BJ (cell line): Measurements from ENCODE around the gene CASP9. TPM values are rescaled to one million over a fixed set of nuclear protein-coding genes. Genes with fewer than 3 reads are reported as not detected.

Experiments used
- CTCF ChIA-PET: fragments of 350-600 bp; formaldehyde crosslinking; extraction: SDS; loops from one replicate; lab custom pipeline; 2021; ENCODE audit warnings: antibody characterized with exemption, inconsistent platforms; lab: Yijun Ruan, JAX
- POLR2A ChIA-PET: fragments of 300-600 bp; sonication (Branson Sonifier 250); formaldehyde crosslinking; extraction: SDS; loops from one replicate; lab custom pipeline; 2021; ENCODE audit warnings: antibody characterized with exemption; lab: Charles Lee
- DNase-seq: peaks from one replicate; pipeline ENCODE4 v3.0.0-alpha.2; 2011; ENCODE audit warnings: low read depth
- H3K27me3 ChIP-seq: 2 replicates; pipeline ENCODE4 v1.6.0; 2011; ENCODE audit warnings: low read length; ENCODE audit not compliant: control insufficient read depth, insufficient read depth
- H3K36me3 ChIP-seq: 2 replicates; pipeline ENCODE4 v1.5.1; 2011; ENCODE audit warnings: low read length; ENCODE audit not compliant: control insufficient read depth, insufficient read depth
- H3K4me3 ChIP-seq: 2 replicates; pipeline ENCODE4 v1.5.1; 2011; ENCODE audit warnings: low read depth, mild to moderate bottlenecking, control low read depth, low read length
- polyA minus RNA-seq: library from RNA; depleted of rRNA, polyadenylated mRNA; stranded (reverse); fragments of >200 nt; gene quantifications from 2 replicates; pipeline ENCODE4 v1.2.3, GENCODE V29; 2011; rRNA and poly(A)+ RNA removed
- polyA plus RNA-seq: library from polyadenylated mRNA; depleted of rRNA; stranded (reverse); fragments of >200 nt; gene quantifications from 2 replicates; pipeline ENCODE4 v1.2.3, GENCODE V29; 2011; rRNA removed
- TF ChIP-seq, protein P1 (sequence below): IDR thresholded peaks from 2 replicates; pipeline ENCODE4 v1.5.1; 2011; ENCODE audit warnings: low read depth, mild to moderate bottlenecking, control low read depth, inconsistent platforms, low read length, moderate library complexity; ENCODE audit not compliant: insufficient read depth

CASP9 gene
- polyA plus RNA-seq (14.0 and 20.8 TPM in 2 replicates), polyA minus RNA-seq (4.4 and 11.7 TPM in 2 replicates)

GRCh38 chr1:15524021-15524282, at the start of gene CASP9:
TSS of gene CASP9 (minus strand) at chr1:15524215. CDS start at chr1:15524200, 15 bp downstream.
- Histone ChIP-seq H3K36me3 (no peaks in the 10 kb centered on the region), H3K27me3 (no peaks in the 10 kb centered on the region), H3K4me3 (peak within 1 kb of the TSS; percentile 82)
- ChIA-PET CTCF (interaction anchor here (0.7 kb wide), 1 partner anchor 425 kb away, joined by 3 read pairs; no protein-coding TSS in a partner anchor), POLR2A (interaction anchor here (0.9 kb wide), 1 partner anchor 241 kb away, joined by 19 read pairs; no protein-coding TSS in a partner anchor)
- TF ChIP-seq, protein P1, sequence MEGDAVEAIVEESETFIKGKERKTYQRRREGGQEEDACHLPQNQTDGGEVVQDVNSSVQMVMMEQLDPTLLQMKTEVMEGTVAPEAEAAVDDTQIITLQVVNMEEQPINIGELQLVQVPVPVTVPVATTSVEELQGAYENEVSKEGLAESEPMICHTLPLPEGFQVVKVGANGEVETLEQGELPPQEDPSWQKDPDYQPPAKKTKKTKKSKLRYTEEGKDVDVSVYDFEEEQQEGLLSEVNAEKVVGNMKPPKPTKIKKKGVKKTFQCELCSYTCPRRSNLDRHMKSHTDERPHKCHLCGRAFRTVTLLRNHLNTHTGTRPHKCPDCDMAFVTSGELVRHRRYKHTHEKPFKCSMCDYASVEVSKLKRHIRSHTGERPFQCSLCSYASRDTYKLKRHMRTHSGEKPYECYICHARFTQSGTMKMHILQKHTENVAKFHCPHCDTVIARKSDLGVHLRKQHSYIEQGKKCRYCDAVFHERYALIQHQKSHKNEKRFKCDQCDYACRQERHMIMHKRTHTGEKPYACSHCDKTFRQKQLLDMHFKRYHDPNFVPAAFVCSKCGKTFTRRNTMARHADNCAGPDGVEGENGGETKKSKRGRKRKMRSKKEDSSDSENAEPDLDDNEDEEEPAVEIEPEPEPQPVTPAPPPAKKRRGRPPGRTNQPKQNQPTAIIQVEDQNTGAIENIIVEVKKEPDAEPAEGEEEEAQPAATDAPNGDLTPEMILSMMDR, result no peak
- no peak for DNase-seq

DNA sequence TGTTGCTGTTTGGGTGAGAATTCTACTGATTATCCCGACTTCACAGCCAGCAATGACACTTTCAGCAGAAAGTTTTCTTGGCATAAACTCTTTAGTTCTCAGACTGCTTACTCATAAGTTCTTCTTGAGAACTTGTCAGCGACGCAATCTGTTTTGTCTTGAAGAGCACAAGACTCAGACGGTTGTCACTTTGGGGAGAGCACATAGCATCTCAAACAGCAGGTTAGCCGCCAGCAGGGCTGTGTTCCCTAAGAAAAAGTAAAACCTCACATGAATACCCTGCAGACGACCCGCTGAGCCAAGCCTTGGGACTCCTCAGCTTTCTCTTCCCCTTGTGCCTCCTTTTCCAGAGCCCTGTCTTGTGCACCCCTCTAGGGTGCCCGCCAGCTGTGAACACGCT, 49.5 kb upstream of the CASP9 start:
- no peak for DNase-seq
- POLR2A ChIA-PET, result no interaction called here
- CTCF ChIA-PET, result interaction anchor here (0.6 to 1.6 kb wide), 2 partner anchors 8 to 10 kb away, joined by 3 to 4 read pairs; no protein-coding TSS in a partner anchor

GRCh38 chr1:15571266-15571665, 47.3 kb upstream of the CASP9 start:
- Histone ChIP-seq H3K27me3 (no peaks in the 10 kb centered on the region), H3K36me3 (peaks cover 7% of the 10 kb centered on the region), H3K4me3 (no peak overlapping the region)
- ChIA-PET CTCF (interaction anchor here (1.2 kb wide), 1 partner anchor 20 kb away, joined by 3 read pairs; no protein-coding TSS in a partner anchor), POLR2A (no interaction called here)
- TF ChIP-seq, protein P1, result no peak
- no peak for DNase-seq

More for the DNA sequence above, 49.5 kb upstream of the CASP9 start:
- TF ChIP-seq, protein P1, result no peak
- H3K36me3 ChIP-seq, result peaks cover 1% of the 10 kb centered on the region
- H3K4me3 ChIP-seq, result no peak overlapping the region
- H3K27me3 ChIP-seq, result no peaks in the 10 kb centered on the region

DNA sequence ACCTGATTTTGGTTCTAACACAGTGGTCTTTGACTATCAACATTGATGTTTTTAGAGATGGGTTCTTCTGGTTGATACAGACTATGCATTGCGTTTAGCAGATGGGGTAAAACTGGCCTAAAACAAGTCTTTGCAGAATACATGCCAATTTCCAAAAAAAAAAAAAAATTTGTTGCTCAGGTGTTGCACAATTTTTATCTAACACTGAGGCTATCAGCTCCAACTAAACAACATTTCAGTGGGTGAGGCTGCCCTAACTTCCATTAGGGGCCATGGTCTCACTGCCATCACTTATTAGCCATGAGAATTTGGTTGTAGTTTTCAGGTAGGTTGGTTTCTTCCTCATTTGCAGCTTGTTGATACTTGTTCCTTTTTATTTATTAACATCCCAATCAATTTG, 46.8 kb upstream of the CASP9 start:
- ChIA-PET CTCF (interaction anchor here (1.2 kb wide), 1 partner anchor 20 kb away, joined by 3 read pairs; no protein-coding TSS in a partner anchor), POLR2A (no interaction called here)
- H3K27me3 ChIP-seq, result no peaks in the 10 kb centered on the region
- H3K4me3 ChIP-seq, result no peak overlapping the region
- TF ChIP-seq, protein P1, result no peak
- H3K36me3 ChIP-seq, result peaks cover 10% of the 10 kb centered on the region
- DNase-seq, result no peak

- no peak for DNase-seq
- Histone ChIP-seq H3K27me3 (no peaks in the 10 kb centered on the region), H3K4me3 (no peak overlapping the region), H3K36me3 (peaks cover 17% of the 10 kb centered on the region)
- ChIA-PET CTCF (no interaction called here), POLR2A (no interaction called here)
- TF ChIP-seq, protein P1, result no peak
Measured at GRCh38 chr1:15568387-15569073, 44.5 kb upstream of the CASP9 start.
